Dedifferentiated amniotic fluid mesenchymal stem cell (primary cell): ENCODE results near the gene PTCD3.

Experiments used
- DNase-seq: peaks from one replicate; pipeline ENCODE4 v3.0.0-alpha.2; 2016; ENCODE audit errors: extremely low spot score

PTCD3 gene

GRCh38 chr2:86143926-86144685 is 38.1 kb downstream of the PTCD3 start:
- no peak for DNase-seq

GRCh38 chr2:86147793-86148192 is 41.8 kb downstream of the PTCD3 start:
- DNase-seq = no peak

GRCh38 chr2:86150502-86150901 is 44.5 kb downstream of the PTCD3 start:
- DNase-seq = no peak

- DNase-seq = no peak
Observed at GRCh38 chr2:86157009-86157556, 51.0 kb downstream of the PTCD3 start.

- DNase-seq = no peak
Observed at GRCh38 chr2:86158286-86158685, 52.3 kb downstream of the PTCD3 start.

GRCh38 chr2:86160156-86160952 is 54.3 kb downstream of the PTCD3 start:
- DNase-seq = no peak

GRCh38 chr2:86170449-86170848 is 64.4 kb downstream of the PTCD3 start:
- DNase-seq = no peak

- DNase-seq = no peak
Observed at GRCh38 chr2:86171295-86171694, 65.3 kb downstream of the PTCD3 start.

- no peak for DNase-seq
Observed at GRCh38 chr2:86172610-86173009, 66.6 kb downstream of the PTCD3 start.

GRCh38 chr2:86174445-86174844 is 68.4 kb downstream of the PTCD3 start:
- DNase-seq = no peak

GRCh38 chr2:86175828-86176227 is 69.8 kb downstream of the PTCD3 start:
- DNase-seq = no peak

- DNase-seq = no peak
Observed at GRCh38 chr2:86176597-86176996, 70.6 kb downstream of the PTCD3 start.

- no peak for DNase-seq
Observed at GRCh38 chr2:86185517-86186212, 79.6 kb downstream of the PTCD3 start.

- no peak for DNase-seq
Observed at GRCh38 chr2:86186431-86186830, 80.4 kb downstream of the PTCD3 start.

- no peak for DNase-seq
Observed at GRCh38 chr2:86189782-86190416, 83.9 kb downstream of the PTCD3 start.
